ENCODE measurements around the gene SLC9A5.

SLC9A5 gene

DNA sequence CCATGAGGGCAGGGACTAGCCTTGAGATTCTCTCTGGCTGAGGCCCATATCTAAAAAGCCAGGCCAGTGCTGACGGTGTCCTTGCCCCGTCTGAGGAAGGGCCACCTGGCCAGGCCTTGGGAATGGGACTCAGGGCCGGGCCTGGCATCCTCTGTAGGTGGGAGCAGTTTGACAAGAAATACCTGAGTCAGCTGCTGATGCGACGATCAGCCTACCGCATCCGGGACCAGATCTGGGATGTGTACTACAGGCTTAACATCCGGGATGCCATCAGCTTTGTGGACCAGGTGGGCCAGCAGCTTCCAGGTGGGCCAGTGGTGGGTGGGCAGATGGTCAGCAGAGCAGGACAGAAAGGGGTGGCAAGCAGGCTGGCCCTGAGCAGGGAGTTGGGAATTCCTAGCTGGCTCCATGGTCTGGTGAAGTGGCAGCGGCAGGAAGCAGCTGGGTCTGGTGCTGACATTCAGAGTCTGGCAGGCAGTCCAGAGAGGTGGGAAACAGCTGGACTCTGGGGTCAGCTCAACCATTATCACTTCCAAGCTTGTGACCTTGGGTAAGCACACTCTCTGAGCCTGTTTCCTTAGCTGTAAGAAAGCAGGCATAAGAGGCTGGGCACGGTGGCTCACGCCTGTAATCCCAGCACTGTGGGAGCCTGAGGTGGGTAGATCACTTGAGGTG lies 9.5 kb downstream of the SLC9A5 start:
- DNase-seq: no peak

DNA sequence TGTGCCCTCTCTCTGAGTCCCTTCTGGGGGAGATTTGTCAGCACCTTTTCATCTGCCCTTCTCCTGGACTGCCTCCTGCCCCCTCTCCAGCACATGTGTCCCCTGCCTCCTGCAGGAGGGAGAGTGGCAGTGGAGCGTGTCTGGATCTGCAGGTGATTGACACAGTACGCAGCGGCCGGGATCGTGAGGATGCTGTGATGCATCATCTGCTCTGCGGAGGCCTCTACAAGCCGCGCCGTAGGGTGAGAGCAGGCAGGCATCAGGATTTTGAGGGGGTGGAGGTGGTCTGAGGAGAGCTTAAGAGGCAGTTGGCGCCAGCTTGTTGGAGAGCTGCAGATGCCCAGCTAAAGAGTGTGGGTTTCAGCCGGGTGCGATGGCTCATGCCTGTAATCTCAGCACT lies 10.9 kb downstream of the SLC9A5 start:
- DNase-seq: no peak

DNA sequence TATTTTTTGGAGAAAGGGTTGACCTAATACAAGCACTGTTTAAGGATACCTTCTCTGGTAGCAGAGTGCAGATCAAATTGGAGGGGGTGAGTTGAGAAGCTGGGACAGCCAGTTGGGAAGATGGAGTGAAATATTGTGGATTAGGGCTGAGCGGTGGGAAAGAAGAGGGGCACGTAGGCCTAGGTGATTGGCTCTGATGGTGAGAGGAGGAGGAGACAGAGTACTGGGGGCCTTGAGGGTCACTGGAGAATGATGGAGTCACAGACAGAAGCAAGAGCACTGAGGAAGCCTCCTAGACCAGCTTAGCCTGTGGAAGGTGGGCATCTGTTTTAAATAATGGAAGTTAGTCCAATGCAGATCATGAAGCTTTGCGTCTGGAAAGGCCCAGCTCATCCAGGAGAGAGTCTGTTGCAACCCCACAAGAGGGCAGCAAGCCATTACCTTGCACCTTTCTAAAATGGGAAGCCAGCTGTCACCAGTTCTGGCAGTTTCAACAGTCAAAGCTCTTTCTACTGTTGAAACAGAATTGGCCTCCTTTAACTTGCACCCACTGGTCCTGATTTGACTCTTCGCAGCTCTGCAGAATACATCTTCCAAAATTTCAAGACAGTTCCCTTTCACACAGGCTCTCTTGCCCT lies 11.8 kb downstream of the SLC9A5 start:
- no peak for DNase-seq

DNA sequence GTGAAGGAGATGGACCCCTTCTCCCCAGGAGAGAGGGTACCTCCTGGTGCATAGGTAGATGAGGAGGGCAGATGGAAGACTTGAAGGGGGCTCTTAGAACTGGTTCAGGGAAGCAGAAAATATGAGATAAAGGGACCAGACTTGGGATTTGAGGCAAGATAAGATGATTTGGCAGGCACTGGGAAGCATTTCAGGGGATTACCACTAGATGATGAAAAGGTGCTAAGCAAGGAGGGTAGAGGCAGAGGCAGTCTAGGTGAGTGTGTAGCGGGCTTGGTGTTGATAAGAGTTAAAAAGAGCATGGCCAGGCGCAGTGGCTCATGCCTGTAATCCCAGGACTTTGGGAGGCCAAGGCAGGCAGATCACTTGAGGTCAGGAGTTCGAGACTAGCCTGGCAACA lies 14.4 kb downstream of the SLC9A5 start:
- no peak for DNase-seq

DNA sequence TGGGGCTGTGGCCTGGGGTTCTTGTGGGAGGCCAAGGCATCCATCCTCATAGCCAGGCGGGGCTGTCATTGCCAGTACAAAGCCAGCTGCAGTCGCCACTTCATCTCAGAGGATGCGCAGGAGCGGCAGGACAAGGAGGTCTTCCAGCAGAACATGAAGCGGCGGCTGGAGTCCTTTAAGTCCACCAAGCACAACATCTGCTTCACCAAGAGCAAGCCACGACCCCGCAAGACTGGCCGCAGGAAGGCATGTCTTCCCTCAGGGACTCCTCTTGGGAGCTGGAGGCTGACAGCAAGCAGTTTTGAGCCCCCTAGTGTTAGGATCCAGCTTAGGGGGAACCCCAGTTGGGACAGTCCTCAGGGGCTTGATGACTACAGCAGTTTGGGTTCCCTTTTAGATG lies 15.5 kb downstream of the SLC9A5 start:
- DNase-seq: no peak

DNA sequence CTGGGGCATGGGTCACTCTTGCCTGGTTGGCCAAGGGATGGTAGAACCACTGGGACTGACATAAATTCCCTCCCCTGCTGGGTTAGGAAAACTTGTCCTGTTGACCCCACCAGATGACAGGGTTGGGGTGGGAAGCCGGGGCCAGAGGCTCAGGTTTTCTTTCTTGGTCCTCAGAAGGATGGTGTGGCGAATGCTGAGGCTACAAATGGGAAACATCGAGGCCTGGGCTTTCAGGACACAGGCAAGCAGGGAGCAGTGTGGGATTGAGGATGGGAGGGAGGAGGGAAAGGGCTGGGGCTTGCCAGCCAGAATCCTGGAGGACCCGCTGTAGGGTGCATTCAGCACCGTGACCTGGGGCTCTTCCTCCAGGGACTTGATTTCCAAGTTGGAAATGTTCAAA lies 16.1 kb downstream of the SLC9A5 start:
- DNase-seq: no peak

DNA sequence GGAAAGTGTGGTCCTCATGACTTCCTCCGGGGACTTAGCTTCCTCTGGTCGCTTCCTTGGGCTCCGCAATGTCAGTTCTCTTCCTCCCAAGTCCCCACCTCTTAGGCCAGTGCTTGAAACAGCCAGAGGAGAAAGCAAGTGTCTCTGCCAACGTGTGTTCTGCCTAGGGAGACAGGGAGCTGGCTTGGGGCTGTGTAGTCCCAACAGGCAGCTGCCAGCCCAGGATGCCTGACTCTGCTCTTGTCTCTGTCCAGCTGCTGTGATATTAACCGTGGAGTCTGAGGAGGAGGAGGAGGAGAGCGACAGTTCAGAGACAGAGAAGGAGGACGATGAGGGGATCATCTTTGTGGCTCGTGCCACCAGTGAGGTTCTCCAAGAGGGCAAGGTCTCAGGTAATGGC lies 17.1 kb downstream of the SLC9A5 start:
- no peak for DNase-seq

DNA sequence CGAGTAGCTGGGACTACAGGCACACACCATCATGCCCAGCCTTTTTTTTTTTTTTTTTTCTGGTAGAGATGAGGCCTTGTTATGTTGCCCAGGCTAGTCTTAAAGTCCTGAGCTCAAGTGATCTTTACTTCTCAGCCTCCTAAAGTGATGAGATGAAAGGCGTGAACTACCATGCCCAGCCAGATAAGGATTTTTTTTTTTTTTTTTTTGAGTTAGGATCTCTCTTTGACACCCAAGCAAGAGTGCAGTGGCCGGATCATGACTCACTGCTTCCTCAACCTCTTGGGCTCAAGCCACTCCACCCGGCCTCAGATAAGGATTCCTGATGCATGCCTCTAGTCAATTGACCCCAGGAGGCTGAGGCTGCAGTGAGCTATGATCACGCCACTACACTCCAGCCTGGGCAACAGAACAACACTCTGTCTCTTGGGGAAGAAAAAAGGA lies 19.4 kb downstream of the SLC9A5 start:
- DNase-seq: no peak

DNA sequence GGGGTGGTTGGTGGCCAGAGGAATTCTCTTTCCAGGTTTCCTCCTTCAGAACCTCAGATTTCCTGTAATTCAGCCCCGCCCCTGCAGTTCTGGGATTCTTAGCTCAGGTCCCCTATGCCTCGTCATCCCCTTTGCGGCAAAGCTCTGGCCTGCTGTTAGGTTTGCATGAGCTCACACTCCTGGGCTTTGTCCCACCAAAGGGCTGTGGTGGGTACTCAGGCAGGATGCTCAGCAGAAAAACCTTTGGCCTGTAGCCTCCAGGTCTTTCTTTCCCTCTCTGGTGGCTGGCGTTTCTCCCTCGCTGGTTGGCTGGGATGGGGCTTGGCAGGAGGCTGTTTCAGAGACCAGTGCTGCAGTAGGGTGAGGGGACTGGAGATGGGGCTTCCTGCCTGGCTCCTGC lies 21.0 kb downstream of the SLC9A5 start:
- no peak for DNase-seq

DNA sequence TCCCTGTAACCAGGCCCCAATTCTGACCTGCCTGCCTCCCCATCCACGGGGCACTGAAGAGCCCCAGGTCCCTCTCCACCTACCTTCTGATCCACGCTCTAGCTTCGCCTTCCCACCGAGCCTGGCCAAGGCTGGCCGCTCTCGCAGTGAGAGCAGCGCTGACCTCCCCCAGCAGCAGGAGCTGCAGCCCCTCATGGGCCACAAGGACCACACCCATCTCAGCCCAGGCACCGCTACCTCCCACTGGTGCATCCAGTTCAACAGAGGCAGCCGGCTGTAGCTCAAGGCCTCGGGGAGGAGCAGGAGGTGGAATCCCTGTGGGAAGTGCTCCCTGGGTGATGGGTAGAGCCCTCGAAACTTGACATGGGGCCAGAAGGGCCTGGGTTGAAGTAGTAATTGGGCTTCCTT lies 22.2 kb downstream of the SLC9A5 start:
- DNase-seq: no peak

DNA sequence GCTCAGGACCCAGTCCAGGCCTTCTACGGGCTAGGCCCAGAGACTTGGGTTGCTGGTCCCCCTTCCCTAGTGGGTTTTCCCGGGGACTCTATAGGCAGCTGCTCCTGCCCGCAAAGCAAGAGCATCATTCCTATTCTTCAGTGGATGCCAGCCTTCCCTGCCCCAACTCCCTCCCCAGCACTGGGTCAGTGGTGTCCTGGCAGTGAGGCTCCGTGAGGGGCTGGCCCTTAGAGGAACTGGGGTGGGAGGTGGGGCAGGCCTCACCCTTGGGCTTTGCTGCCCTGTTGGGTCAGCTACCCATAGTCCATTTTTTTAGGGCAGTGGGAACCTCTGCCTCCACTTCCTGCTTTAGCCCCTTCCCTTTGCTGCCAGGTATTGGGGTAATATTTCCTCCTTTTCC lies 22.7 kb downstream of the SLC9A5 start:
- no peak for DNase-seq

DNA sequence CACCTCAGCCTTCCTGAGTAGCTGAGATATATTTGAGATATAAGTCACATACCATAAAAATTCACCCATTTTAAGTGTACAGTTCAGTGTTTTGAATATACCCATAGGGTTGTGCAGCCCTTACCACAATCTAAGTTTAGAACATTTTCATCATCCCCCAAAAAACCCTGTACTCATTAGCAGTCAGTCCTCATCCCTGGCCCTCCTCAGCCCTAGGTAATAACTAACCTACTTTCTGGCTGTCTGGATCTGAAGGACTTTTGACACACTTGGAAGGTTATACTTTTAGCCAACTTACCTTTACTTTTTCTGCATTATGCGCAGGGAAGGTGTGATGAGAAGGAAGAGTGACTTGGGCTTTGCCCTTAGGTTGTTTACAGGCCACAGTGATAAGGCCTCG lies 26.5 kb downstream of the SLC9A5 start:
- no peak for DNase-seq

DNA sequence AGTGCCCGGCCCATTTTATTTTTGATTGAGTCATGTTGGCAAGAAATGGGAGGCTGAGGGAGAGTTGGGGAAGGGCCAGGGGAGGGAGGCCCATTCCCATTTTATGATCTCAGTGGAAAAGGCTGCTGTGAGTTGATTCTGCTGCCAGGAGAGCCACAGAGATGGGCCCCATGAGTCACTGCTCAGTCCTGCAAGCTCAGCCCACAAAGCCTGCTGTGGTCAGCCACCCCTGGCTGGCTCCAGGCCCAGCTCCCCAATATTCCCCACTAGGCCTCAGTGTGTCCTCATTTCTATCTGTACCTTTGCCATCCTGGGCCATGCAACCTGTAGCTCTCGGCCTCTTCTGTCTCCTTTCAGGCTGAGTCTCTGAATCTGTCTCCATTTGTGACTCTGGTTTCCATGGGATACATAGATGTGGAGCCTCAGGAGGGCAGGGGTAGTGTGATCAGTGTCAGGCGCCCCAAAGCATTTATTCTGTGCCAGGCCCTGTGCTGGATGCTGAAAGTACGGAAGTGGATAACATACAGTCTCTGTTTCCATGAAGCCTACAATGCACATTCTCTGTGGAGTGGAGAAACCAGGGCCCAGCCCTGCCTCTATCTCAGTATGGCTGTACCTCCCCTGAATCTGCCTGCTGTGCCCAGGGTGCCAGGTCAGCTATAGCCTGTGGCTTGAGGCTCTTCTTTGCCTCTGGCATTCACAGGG lies 28.7 kb downstream of the SLC9A5 start:
- DNase-seq: no peak

DNA sequence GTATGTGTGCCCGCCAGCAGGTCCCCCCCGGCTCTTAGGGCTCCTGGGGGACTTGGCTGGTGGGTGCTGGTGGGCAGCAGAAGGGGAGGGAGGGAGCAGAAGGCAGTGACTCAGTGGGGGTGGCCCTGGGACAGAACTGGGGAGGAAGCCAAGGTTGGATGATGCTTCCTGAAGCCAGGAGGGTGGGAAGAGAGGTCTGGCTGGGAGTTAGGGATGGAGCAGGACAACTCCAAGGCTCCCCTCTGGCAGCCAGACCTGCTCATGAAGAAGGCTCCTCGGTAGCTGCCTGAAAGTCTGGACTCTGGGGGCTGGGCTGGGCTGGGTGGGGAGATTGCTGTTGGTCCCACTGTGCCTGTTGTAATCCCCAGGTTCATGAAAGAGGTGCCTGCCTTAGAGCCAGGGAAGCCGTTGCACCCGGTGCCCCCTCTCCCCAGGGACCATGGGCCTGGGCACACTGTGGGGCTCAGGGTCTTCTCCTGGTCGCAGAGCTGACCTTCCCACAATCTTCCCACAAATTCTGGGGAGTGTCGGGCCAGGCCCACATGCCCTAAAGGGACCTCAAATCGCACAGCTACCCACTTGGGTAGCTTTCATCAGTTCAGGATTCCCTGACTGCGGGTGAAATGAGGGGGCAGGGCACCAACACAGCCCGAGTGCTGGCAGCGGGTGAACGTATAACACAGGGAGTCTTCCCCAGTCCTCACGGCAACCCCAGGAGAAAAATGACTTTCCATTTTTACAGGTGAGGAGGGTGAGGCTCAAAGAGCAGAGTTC lies 29.4 kb downstream of the SLC9A5 start:
- DNase-seq: no peak

DNA sequence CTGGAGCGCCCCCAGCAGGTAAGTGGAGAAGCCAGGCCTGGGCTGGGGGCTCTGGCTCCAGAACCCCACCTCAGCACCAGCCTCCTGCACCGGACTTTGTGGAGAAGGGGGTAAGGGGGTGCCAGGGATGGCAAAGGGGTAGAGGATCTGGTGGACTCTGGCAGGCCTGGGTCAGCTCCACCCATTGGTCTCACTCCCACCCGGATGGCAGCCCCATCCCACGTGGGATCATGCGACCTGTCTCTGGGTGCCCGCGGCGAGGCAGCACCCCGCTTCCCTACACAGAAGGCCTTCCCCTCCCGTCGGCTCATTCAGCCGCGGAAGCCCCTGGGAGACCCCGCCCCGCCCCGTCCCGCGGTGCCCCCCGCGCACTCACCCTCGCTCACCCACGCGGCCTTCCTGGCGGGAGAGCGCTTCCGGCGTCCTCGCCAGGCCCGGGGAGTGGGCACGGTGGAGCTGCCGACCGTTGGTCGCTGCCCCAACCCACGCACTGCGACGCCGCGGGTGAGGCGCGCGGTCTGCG lies 30.1 kb downstream of the SLC9A5 start:
- DNase-seq: peak; percentile 0

DNA sequence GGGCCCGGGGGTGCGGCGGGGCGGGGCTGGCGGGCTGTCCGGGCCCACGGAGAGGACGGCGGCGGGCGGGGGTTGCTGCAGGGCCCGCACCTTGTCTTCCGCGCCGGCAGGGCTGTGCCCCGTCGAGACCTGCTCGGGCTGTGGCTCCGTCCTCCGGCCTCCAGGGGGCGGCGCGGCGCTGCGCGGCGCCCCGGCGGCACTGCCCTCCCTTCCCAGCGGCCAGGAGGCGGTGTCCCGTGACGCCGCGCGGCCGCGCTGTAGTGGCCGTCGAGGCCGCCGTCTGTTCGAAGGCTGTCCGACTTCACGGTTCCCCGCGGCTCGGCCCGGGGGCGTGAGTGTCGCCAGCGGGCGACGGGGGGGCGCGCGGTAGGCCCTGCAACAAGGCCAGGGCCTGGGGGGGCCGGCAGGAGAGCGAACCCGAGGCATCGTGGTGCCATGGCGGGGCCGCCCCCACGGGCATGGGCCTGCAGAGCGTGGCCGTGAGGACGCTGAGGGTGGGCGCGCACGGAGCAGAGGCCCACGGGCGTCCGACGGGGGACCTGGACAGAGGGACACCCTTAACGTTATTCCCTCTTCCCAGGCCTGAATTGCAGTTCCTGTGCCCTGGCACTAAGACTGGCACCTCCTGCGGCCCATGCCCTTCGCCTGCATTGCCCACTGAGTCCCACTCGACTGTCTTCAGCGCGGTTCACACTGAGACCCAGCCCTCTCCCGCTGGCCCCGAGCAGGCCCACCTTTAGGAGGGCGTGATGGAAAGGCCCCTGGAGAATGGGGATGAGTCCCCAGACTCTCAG lies 30.7 kb downstream of the SLC9A5 start, which contains the start of gene PLEKHG4:
Gene PLEKHG4 (plus strand): TSS at position 237 of the 794 bp plus-strand sequence. CDS start 513 bp downstream, at position 750.
- peak; percentile 55 for DNase-seq

DNA sequence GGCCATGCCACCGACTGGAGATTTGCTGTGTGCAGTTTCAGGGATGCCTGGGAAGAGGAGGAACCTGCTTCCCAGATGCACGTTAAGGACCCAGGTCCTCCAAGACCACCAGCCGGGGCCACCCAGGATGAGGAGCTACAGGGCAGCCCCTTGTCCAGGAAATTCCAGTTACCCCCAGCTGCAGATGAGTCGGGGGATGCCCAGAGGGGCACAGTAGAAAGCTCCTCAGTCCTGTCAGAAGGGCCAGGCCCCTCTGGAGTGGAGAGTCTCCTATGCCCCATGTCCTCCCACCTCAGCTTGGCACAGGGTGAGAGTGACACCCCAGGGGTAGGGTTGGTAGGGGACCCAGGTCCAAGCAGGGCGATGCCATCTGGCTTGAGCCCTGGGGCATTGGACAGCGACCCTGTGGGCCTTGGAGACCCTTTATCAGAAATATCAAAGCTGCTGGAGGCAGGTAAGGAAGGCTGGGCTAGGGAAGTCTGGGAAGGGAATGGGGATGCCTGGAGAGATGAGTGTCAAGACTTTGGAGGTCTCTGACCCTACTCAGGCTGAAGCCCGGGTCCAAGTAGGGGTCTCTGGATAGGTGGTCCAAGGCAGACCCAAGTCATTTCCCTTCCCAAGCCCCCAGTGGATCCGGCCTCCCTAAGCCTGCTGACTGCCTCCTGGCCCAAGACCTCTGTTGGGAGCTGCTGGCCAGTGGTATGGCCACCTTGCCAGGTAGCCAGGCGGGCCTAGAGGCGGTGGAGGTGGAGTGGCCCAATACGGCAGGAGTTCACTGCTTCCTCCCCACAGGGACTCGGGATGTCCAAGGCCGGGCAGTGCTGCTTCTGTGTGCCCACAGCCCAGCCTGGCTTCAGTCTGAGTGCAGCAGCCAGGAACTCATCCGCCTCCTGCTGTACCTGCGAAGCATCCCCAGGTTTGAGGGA lies 31.6 kb downstream of the SLC9A5 start:
- DNase-seq: no peak

DNA sequence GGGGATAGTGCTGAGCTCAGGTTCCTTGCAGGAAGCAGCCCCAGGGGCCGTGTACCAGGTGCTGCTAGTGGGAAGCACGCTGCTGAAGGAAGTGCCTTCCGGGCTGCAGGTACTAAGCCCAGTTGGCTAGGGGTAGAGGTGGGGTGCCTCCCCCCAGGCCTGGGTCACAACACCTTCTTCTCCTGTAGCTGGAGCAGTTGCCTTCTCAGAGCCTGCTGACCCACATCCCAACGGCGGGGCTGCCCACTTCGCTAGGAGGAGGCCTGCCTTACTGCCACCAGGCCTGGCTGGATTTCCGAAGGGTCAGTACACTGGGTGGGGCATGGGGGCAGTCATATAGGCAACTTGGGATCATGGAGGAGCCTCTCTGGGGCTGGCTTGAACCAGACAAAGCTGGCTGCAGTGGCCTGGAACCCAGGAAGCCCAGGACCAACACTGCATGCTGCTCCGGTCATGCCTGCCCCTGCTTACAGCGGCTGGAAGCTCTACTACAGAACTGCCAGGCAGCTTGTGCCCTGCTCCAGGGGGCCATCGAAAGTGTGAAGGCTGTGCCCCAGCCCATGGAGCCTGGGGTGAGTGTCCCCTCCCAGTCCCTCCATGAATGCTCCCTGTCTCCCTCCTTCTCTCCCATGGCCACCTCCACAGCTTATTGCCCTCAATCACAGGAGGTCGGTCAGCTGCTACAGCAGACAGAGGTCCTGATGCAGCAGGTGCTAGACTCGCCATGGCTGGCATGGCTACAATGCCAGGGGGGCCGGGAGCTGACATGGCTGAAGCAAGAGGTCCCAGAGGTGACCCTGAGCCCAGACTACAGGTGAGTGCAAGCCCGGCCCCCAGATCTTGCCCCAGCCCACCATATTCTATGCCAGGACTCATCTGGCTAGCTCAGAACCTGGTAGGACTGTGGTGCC lies 33.0 kb downstream of the SLC9A5 start:
- DNase-seq: no peak

DNA sequence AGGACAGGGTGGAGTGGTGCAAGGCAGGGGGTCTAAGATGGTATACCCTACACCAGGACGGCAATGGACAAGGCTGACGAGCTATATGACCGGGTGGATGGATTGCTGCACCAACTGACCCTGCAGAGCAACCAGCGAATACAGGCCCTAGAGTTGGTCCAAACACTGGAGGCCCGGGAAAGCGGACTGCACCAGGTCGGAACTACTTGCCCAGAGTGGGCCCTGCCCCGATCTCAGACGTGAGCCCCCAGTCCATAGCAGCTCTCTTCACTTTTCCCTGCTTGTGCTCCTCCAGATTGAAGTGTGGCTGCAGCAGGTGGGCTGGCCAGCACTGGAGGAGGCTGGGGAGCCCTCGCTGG lies 33.6 kb downstream of the SLC9A5 start:
- no peak for DNase-seq
